HCT116 (cell line): Measurements from ENCODE around the gene CDC42BPB.

ENCODE experiments used
- CEBPB ChIP-seq: IDR thresholded peaks from 2 replicates; pipeline ENCODE4 v1.6.1; 2012; ENCODE audit warnings: low read depth
- EZH2 ChIP-seq: fragments of 200-600 bp; sonication (generic); IDR thresholded peaks from 2 replicates; pipeline ENCODE4 v1.6.1; 2017; ENCODE audit warnings: antibody characterized with exemption, mixed run types
- POLR2A ChIP-seq: IDR thresholded peaks from 2 replicates; pipeline ENCODE4 v1.7.0; 2011; ENCODE audit warnings: borderline replicate concordance; ENCODE audit not compliant: insufficient read depth, insufficient read length; ENCODE audit errors: extremely low read depth
- POLR2AphosphoS5 ChIP-seq: IDR thresholded peaks from 2 replicates; pipeline ENCODE4 v1.6.1; 2011; ENCODE audit warnings: mild to moderate bottlenecking, low read depth, low read length, moderate library complexity
- RAD21 ChIP-seq: IDR thresholded peaks from 2 replicates; pipeline ENCODE4 v1.6.1; 2012; ENCODE audit warnings: low read depth, mild to moderate bottlenecking
- SIN3A ChIP-seq: IDR thresholded peaks from 2 replicates; pipeline ENCODE4 v1.6.1; 2012; ENCODE audit warnings: low read depth
- SP1 ChIP-seq: IDR thresholded peaks from 2 replicates; pipeline ENCODE4 v1.6.1; 2012; ENCODE audit warnings: low read depth
- SRF ChIP-seq: IDR thresholded peaks from 2 replicates; pipeline ENCODE4 v1.6.1; 2012; ENCODE audit warnings: low read depth
- YY1 ChIP-seq: IDR thresholded peaks from 2 replicates; pipeline ENCODE4 v1.6.1; 2011; ENCODE audit warnings: low read length, low read depth, moderate library complexity, mild to moderate bottlenecking; ENCODE audit not compliant: insufficient replicate concordance; ENCODE audit errors: extremely low read depth
- ZFX ChIP-seq: fragments of 450-650 bp; IDR thresholded peaks from 2 replicates; pipeline ENCODE4 v1.6.1; 2017
- TF ChIP-seq, protein P1 (sequence below), 3 experiments: fragments of 200-600 bp in 1 of 3; sonication (generic) in 1 of 3; IDR thresholded peaks in 2 of 3; conservative IDR thresholded peaks in 1 of 3; 2 replicates each; pipeline ENCODE4 v1.5.1; 2012 to 2017; ENCODE audit warnings: low read depth in 2 of 3, low read length in 2 of 3, antibody characterized with exemption in 1 of 3, borderline replicate concordance in 1 of 3, control low read depth in 1 of 3, mild to moderate bottlenecking in 1 of 3, mixed read lengths in 1 of 3, mixed run types in 1 of 3, moderate library complexity in 1 of 3; ENCODE audit not compliant: insufficient read depth in 1 of 3
- TF ChIP-seq, protein P2 (sequence below): IDR thresholded peaks from 2 replicates; pipeline ENCODE4 v1.6.1; 2012; ENCODE audit warnings: low read depth

DNA sequence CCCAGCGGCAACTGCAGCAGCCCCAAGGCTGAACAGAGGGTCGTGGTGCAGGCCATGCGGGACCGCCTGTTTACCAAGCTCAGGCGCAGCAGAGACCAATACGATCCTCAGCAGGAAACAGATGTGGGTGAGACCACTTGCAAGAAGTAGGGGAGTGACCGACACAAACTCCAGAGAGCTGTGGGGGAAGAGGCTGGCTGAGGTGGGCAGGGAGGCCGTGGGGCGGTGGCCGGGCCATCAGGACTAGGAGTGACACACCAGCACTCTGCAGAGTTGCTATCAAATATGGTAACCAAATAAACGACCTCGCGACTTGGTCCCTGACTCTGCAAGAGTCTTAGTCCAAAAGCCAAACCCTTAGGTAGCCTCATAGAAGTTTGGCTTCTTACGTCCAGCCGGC lies 104.2 kb downstream of the CDC42BPB start:
- TF ChIP-seq, protein P1, sequence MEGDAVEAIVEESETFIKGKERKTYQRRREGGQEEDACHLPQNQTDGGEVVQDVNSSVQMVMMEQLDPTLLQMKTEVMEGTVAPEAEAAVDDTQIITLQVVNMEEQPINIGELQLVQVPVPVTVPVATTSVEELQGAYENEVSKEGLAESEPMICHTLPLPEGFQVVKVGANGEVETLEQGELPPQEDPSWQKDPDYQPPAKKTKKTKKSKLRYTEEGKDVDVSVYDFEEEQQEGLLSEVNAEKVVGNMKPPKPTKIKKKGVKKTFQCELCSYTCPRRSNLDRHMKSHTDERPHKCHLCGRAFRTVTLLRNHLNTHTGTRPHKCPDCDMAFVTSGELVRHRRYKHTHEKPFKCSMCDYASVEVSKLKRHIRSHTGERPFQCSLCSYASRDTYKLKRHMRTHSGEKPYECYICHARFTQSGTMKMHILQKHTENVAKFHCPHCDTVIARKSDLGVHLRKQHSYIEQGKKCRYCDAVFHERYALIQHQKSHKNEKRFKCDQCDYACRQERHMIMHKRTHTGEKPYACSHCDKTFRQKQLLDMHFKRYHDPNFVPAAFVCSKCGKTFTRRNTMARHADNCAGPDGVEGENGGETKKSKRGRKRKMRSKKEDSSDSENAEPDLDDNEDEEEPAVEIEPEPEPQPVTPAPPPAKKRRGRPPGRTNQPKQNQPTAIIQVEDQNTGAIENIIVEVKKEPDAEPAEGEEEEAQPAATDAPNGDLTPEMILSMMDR (IDR thresholded peaks at IDR 0.05 in 2 of 3, conservative IDR thresholded peaks at IDR 0.05 in 1 of 3; ENCODE audit: borderline replicate concordance in 1 of 3, insufficient read depth in 1 of 3, low read depth in 2 of 3, low read length in 2 of 3) = no peak
- TF ChIP-seq POLR2AphosphoS5 = no peak
- TF ChIP-seq POLR2A = no peak
- TF ChIP-seq, protein P2, sequence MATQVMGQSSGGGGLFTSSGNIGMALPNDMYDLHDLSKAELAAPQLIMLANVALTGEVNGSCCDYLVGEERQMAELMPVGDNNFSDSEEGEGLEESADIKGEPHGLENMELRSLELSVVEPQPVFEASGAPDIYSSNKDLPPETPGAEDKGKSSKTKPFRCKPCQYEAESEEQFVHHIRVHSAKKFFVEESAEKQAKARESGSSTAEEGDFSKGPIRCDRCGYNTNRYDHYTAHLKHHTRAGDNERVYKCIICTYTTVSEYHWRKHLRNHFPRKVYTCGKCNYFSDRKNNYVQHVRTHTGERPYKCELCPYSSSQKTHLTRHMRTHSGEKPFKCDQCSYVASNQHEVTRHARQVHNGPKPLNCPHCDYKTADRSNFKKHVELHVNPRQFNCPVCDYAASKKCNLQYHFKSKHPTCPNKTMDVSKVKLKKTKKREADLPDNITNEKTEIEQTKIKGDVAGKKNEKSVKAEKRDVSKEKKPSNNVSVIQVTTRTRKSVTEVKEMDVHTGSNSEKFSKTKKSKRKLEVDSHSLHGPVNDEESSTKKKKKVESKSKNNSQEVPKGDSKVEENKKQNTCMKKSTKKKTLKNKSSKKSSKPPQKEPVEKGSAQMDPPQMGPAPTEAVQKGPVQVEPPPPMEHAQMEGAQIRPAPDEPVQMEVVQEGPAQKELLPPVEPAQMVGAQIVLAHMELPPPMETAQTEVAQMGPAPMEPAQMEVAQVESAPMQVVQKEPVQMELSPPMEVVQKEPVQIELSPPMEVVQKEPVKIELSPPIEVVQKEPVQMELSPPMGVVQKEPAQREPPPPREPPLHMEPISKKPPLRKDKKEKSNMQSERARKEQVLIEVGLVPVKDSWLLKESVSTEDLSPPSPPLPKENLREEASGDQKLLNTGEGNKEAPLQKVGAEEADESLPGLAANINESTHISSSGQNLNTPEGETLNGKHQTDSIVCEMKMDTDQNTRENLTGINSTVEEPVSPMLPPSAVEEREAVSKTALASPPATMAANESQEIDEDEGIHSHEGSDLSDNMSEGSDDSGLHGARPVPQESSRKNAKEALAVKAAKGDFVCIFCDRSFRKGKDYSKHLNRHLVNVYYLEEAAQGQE = no peak
- no peak for TF ChIP-seq EZH2
- no peak for TF ChIP-seq ZFX
- TF ChIP-seq SIN3A = no peak
- TF ChIP-seq RAD21 = no peak
- TF ChIP-seq SRF = no peak
- no peak for TF ChIP-seq SP1
- TF ChIP-seq YY1 = no peak
- no peak for TF ChIP-seq CEBPB
